ENCODE data around the gene HS3ST5. TPM values are rescaled to one million over a fixed set of nuclear protein-coding genes. Genes with fewer than 3 reads are reported as not detected.

Gene HS3ST5
- total and polyA plus RNA-seq, 2 donors (not counting 3 experiments of a cell fraction or from before 2014, with no cell fraction given), result not detected

GRCh38 chr6:114375541-114376192, 32.8 kb upstream of the HS3ST5 start:
- no peak overlapping the region for H3K27ac ChIP-seq (ENCODE audit: insufficient read depth, low read depth, low read length)
- no peaks in the 10 kb centered on the region for H3K9me1 ChIP-seq (replicated peaks; ENCODE audit: control insufficient read depth, extremely low read depth, insufficient read depth, low read length)
- CTCF ChIA-PET, result no interaction called here
- POLR2A ChIA-PET, result no interaction called here
- no peaks in the 10 kb centered on the region for H3K27me3 ChIP-seq (ENCODE audit: control insufficient read depth in 2 of 2, insufficient read depth in 2 of 2, low read length in 2 of 2)
- TF ChIP-seq MAX (IDR thresholded peaks at IDR 0.05; ENCODE audit: insufficient read depth, insufficient read length) (no peak), GATA2 (IDR thresholded peaks at IDR 0.05; ENCODE audit: insufficient read depth, insufficient read length, low read depth, low read length) (no peak), MYC (IDR thresholded peaks at IDR 0.05; ENCODE audit: low read depth, low read length) (no peak), JUN (IDR thresholded peaks at IDR 0.05; ENCODE audit: borderline replicate concordance, insufficient read depth, insufficient read length, low read depth) (no peak), EZH2 (IDR thresholded peaks at IDR 0.05; ENCODE audit: borderline replicate concordance, low read depth, low read length, severe bottlenecking) (no peak), FOS (IDR thresholded peaks at IDR 0.05; ENCODE audit: borderline replicate concordance, insufficient read depth, low read length) (no peak), CTCF (IDR thresholded peaks at IDR 0.05; ENCODE audit: extremely low read depth in 1 of 2, insufficient read depth in 1 of 2, low read depth in 1 of 2, low read length in 2 of 2) (no peak), POLR2A (IDR thresholded peaks at IDR 0.05; ENCODE audit: low read depth, low read length) (no peak), POLR2AphosphoS5 (IDR thresholded peaks at IDR 0.05; ENCODE audit: insufficient read depth, low read depth, low read length) (no peak)
- H3K4me3 ChIP-seq (replicated peaks in 1 of 3; ENCODE audit: insufficient read depth in 1 of 3, low read depth in 1 of 3, low read length in 3 of 3), result no peak overlapping the region
- intact Hi-C loops (cut with micrococcal nuclease) (no loop called here), dilution Hi-C loops (cut with MboI; ENCODE audit: extremely low pct_ligation_motif_present, low sequenced_read_pairs) (no loop called here)
- H3K9ac ChIP-seq (replicated peaks; ENCODE audit: extremely low read depth, insufficient read depth, low read length), result no peak overlapping the region
- FAIRE-seq, result no peak
- no peaks in the 10 kb centered on the region for H3K4me1 ChIP-seq (ENCODE audit: control insufficient read depth, extremely low read depth, insufficient read depth, low read length)
- H4K20me1 ChIP-seq (replicated peaks; ENCODE audit: control insufficient read depth, extremely low read depth, insufficient read depth, low read length), result no peaks in the 10 kb centered on the region
- H3K36me3 ChIP-seq (ENCODE audit: control insufficient read depth in 2 of 2, extremely low read depth in 1 of 2, insufficient read depth in 2 of 2, low read length in 2 of 2), result no peaks in the 10 kb centered on the region
- H3K4me2 ChIP-seq (ENCODE audit: insufficient read depth, low read length), result no peak overlapping the region
- BruUV-seq (replicated peaks), result no TSS peak
- H3K9me3 ChIP-seq (replicated peaks; ENCODE audit: control insufficient read depth, insufficient read depth, low read length), result no peaks in the 10 kb centered on the region
- H3K79me2 ChIP-seq (ENCODE audit: control insufficient read depth, insufficient read depth, low read length), result no peaks in the 10 kb centered on the region
- no peak for DNase-seq (ENCODE audit: low read depth, low spot score)
- H2AFZ ChIP-seq (ENCODE audit: low read depth, low read length), result no peak overlapping the region
